Measurements from ENCODE around the gene GALNT12. TPM values are rescaled to one million over a fixed set of nuclear protein-coding genes. Genes with fewer than 3 reads are reported as not detected.

GALNT12 gene, protein sequence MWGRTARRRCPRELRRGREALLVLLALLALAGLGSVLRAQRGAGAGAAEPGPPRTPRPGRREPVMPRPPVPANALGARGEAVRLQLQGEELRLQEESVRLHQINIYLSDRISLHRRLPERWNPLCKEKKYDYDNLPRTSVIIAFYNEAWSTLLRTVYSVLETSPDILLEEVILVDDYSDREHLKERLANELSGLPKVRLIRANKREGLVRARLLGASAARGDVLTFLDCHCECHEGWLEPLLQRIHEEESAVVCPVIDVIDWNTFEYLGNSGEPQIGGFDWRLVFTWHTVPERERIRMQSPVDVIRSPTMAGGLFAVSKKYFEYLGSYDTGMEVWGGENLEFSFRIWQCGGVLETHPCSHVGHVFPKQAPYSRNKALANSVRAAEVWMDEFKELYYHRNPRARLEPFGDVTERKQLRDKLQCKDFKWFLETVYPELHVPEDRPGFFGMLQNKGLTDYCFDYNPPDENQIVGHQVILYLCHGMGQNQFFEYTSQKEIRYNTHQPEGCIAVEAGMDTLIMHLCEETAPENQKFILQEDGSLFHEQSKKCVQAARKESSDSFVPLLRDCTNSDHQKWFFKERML
- total RNA-seq = 31.5 and 37.4 TPM in 2 replicates

GRCh38 chr9:98807070-98807813 lies at the start of gene GALNT12:
Gene GALNT12, plus strand, starts transcription at chr9:98807670. Its CDS starts 29 bp downstream, at chr9:98807699.

DNA sequence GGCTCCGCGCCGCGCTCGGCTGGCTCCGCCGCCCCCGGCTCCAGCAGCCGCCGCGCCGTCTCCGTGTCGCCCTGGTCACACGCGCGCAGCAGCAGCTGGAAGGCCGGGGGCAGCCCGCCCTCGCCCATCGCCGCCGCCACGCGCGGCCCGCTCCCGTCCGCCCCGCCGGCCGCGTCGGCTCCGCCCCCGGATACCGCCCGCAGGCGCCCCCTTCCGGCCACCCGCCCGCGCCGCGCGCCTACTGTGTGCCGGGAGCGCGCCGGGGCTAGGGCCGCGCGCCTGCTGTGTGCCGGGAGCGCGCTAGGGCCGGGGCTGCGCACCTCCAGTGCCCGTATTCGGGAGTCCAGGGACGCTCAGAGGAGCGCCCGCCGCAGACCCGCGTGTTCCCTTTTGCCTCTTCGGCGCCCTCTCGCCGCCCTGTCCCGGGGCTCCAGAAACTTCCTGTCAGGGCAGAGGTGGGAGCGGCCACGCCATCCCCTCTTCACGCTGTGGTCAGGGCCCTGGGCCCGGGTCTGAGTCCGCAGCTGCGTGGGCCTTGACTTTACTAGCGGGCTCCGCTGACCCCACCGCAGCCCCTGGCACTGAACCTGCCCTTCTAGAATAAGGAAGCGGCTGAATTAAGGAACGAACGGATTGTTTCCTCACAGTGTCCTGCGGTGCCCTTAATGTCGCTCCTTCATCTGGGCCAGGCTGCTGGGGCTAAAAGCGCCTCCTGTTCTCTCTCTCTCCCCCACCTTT lies 10.9 kb upstream of the GALNT12 start, which contains the start of gene ANKS6:
Gene ANKS6 (minus strand): TSS at position 192 of the 738 bp plus-strand sequence. CDS start 64 bp downstream, at position 128.

Other genes starting within 250 kb of the GALNT12 start
- 0.43 TPM in 1 of 2 replicates, not detected in the other for gene GABBR2, start 98.7 kb upstream of the GALNT12 start, total RNA-seq
- 9.8 and 12.6 TPM in 2 replicates for gene ANKS6, start 11.1 kb upstream of the GALNT12 start, total RNA-seq
- gene COL15A1, start 136.2 kb downstream of the GALNT12 start, total RNA-seq = 1.1 and 69.5 TPM in 2 replicates